Measurements from ENCODE around the gene FBLN2. TPM values are rescaled to one million over a fixed set of nuclear protein-coding genes. Genes with fewer than 3 reads are reported as not detected.

Gene FBLN2
- total RNA-seq, 1 experiment from 2014 or later: 0.11 TPM

DNA sequence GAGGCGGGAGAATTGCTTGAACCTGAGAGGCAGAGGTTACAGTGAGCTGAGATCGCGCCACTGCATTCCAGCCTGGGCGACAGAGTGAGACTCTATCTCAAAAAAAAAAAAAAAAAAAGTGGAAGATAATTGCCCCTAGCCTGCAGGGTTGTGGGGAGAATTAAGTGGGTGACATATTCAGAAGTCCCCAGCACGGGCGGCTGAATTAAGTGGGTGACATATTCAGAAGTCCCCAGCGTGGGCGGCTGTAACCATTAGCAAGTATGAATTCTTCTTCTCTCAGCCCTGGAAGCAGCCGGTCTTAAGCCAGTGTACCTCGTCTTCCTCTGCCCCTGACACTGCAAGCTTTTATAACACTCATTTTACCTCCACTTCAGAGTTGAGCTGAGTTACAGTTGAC lies 44.7 kb downstream of the FBLN2 start:
- Histone ChIP-seq H2AFZ (ENCODE audit: low read length) (no peak overlapping the region), H3K36me3 (ENCODE audit: low read depth, low read length) (no peaks in the 10 kb centered on the region), H3F3A (ENCODE audit: low read length, unreplicated experiment) (no peaks in the 10 kb centered on the region), H3K27me3 (ENCODE audit: low read length) (no peaks in the 10 kb centered on the region), H3K79me2 (ENCODE audit: low read length) (no peaks in the 10 kb centered on the region), H3K4me1 (ENCODE audit: insufficient read depth, low read length) (peaks cover 9% of the 10 kb centered on the region), H3K9me3 (ENCODE audit: low read length) (no peaks in the 10 kb centered on the region), H3K4me2 (ENCODE audit: low read length) (no peak overlapping the region), H3K27ac (ENCODE audit: low read length) (no peak overlapping the region), H4K20me1 (ENCODE audit: low read length) (no peaks in the 10 kb centered on the region), H3K9me2 (replicated peaks; ENCODE audit: low read length) (no peaks in the 10 kb centered on the region), H3K9ac (ENCODE audit: low read length) (no peak overlapping the region), H3K4me3 (ENCODE audit: low read length) (no peak overlapping the region)
- no TSS peak for BruUV-seq (replicated peaks)
- ATAC-seq (no peak), DNase-seq (no peak)
- ChIA-PET CTCF (no interaction called here), POLR2A (ENCODE audit: unreplicated experiment) (no interaction called here)
- TF ChIP-seq EZH2 (IDR thresholded peaks at IDR 0.05; ENCODE audit: low read length, unreplicated experiment): no peak
- TF ChIP-seq, protein P1, sequence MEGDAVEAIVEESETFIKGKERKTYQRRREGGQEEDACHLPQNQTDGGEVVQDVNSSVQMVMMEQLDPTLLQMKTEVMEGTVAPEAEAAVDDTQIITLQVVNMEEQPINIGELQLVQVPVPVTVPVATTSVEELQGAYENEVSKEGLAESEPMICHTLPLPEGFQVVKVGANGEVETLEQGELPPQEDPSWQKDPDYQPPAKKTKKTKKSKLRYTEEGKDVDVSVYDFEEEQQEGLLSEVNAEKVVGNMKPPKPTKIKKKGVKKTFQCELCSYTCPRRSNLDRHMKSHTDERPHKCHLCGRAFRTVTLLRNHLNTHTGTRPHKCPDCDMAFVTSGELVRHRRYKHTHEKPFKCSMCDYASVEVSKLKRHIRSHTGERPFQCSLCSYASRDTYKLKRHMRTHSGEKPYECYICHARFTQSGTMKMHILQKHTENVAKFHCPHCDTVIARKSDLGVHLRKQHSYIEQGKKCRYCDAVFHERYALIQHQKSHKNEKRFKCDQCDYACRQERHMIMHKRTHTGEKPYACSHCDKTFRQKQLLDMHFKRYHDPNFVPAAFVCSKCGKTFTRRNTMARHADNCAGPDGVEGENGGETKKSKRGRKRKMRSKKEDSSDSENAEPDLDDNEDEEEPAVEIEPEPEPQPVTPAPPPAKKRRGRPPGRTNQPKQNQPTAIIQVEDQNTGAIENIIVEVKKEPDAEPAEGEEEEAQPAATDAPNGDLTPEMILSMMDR (conservative IDR thresholded peaks at IDR 0.05; ENCODE audit: low read depth, low read length): no peak
- TF ChIP-seq EZH2phosphoT487 (IDR thresholded peaks at IDR 0.05; ENCODE audit: borderline replicate concordance, low read length): no peak
- intact Hi-C loops (cut with micrococcal nuclease): no loop called here

DNA sequence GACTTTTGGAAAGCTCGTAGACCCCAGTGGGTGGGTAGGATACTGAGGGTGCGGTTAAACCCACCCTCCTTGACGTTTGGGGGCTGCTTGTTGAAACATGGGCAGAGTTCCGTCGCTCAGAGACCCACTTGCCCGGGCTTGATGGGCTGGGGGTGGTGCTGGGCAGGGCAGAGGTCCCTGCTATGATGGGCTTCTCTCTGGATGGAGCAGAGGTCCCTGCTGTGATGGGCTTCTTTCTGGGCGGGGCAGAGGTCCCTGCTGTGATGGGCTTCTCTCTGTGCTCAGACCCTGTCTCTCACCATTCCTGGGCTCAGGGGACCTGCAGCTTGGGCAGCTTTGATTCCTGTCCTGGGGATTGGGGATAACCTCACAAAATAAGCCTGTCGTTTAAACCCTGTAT lies 45.2 kb downstream of the FBLN2 start:
- Histone ChIP-seq H3K79me2 (ENCODE audit: low read length) (no peaks in the 10 kb centered on the region), H3K27me3 (ENCODE audit: low read length) (no peaks in the 10 kb centered on the region), H2AFZ (ENCODE audit: low read length) (no peak overlapping the region), H3K27ac (ENCODE audit: low read length) (no peak overlapping the region), H4K20me1 (ENCODE audit: low read length) (no peaks in the 10 kb centered on the region), H3K9ac (ENCODE audit: low read length) (no peak overlapping the region), H3K36me3 (ENCODE audit: low read depth, low read length) (no peaks in the 10 kb centered on the region), H3K4me3 (ENCODE audit: low read length) (no peak overlapping the region), H3K9me2 (replicated peaks; ENCODE audit: low read length) (no peaks in the 10 kb centered on the region), H3K4me1 (ENCODE audit: insufficient read depth, low read length) (peaks cover 14% of the 10 kb centered on the region), H3K9me3 (ENCODE audit: low read length) (no peaks in the 10 kb centered on the region), H3K4me2 (ENCODE audit: low read length) (no peak overlapping the region), H3F3A (ENCODE audit: low read length, unreplicated experiment) (no peaks in the 10 kb centered on the region)
- CTCF ChIA-PET: no interaction called here
- ATAC-seq (no peak), DNase-seq (no peak)
- BruUV-seq (replicated peaks): no TSS peak
- POLR2A ChIA-PET (ENCODE audit: unreplicated experiment): no interaction called here
- intact Hi-C loops (cut with micrococcal nuclease): no loop called here
- TF ChIP-seq, protein P1 (conservative IDR thresholded peaks at IDR 0.05; ENCODE audit: low read depth, low read length): no peak
- TF ChIP-seq EZH2phosphoT487 (IDR thresholded peaks at IDR 0.05; ENCODE audit: borderline replicate concordance, low read length) (no peak), EZH2 (IDR thresholded peaks at IDR 0.05; ENCODE audit: low read length, unreplicated experiment) (no peak)

DNA sequence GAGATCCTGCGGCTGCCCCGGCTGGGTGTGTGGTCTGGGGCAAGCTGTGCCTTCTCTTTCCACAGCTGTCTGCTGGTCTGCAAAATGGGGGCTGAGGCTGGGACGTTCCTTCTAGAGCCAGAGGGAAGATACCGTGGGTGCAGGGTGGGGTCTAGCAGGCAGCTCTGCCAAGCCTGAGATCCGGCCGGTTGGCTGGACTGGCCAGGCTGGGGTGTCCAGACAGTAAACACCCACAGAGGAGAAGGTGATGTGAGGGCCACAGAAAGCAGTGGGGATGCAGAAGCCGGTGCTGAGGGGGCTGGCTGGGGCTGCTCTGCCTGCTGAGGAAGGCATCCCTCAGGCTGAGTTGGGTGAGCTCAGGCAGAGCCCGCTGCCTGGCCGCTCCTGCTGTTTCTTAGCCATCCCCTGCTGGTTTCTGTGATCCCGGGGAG lies 46.1 kb downstream of the FBLN2 start:
- H4K20me1 ChIP-seq (ENCODE audit: low read length): no peaks in the 10 kb centered on the region
- H3K27ac ChIP-seq (ENCODE audit: low read length): no peak overlapping the region
- no peaks in the 10 kb centered on the region for H3F3A ChIP-seq (ENCODE audit: low read length, unreplicated experiment)
- no peaks in the 10 kb centered on the region for H3K9me3 ChIP-seq (ENCODE audit: low read length)
- H3K4me2 ChIP-seq (ENCODE audit: low read length): no peak overlapping the region
- DNase-seq: no peak
- CTCF ChIA-PET: interaction anchor here (0.5 kb wide), 1 partner anchor 21 kb away, joined by 5 read pairs; no protein-coding TSS in a partner anchor
- H3K4me3 ChIP-seq (ENCODE audit: low read length): no peak overlapping the region
- no peak overlapping the region for H2AFZ ChIP-seq (ENCODE audit: low read length)
- no peaks in the 10 kb centered on the region for H3K9me2 ChIP-seq (replicated peaks; ENCODE audit: low read length)
- no peaks in the 10 kb centered on the region for H3K79me2 ChIP-seq (ENCODE audit: low read length)
- POLR2A ChIA-PET (ENCODE audit: unreplicated experiment): no interaction called here
- H3K9ac ChIP-seq (ENCODE audit: low read length): no peak overlapping the region
- BruUV-seq (replicated peaks): no TSS peak
- peaks cover 23% of the 10 kb centered on the region for H3K4me1 ChIP-seq (ENCODE audit: insufficient read depth, low read length)
- no peaks in the 10 kb centered on the region for H3K36me3 ChIP-seq (ENCODE audit: low read depth, low read length)
- no peak for TF ChIP-seq EZH2phosphoT487 (IDR thresholded peaks at IDR 0.05; ENCODE audit: borderline replicate concordance, low read length)
- no peak for ATAC-seq
- intact Hi-C loops (cut with micrococcal nuclease): no loop called here
- H3K27me3 ChIP-seq (ENCODE audit: low read length): no peaks in the 10 kb centered on the region

Data from PC-3 (cell line).